Measurements from ENCODE around the gene OXSM.
A peak's percentile ranks its signal among the peaks of the same experiment; 100 is the strongest.

Gene OXSM

DNA sequence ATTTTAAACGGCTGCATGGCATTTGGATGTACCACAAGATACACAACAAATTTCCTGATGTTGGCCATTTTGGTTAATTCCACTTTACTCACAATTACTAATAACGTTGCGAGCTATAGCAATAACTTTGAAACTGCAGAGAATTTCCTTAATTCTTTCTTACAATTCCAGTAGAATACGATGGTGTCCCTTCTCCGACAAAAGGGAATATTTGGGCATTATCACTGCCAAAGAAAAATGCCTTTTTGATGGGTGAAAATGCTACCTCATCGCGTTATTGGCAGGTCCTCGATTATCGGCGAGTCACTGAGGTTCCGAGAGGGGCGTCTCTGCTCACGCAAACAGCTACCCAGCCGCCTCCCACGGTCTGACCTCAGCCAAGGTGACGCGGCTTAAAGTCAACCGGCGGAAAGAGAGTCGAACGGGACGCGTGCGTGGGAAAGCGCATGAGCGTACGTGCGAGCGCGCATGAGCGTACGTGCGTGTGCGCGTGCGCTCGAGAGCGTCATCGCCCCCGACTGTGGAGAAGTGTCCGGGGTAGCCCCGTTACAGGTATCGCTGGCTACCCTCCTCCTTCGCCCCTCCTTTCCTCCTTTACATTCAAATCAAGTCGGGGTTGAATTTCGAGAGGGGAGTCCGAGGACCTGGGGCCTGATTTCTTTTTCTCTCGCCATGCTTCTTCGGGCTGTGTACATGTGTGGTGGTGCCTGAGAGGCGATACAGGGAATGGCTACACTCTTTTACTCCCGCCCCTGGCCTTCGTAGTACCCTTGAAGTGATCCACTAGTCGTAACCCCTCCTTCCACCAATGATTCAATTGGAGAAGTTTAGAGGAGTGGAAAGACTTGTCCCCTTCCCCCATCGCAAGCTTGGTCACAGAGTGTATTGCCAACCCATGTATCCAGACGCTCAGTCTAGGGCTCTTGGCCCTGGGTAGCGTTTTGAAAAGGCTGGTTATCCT lies at the start of gene OXSM:
Gene OXSM, plus strand, starts transcription at position 495 of the 961 bp plus-strand sequence. CDS start 931 bp downstream, outside the sequence.
- DNase-seq (ENCODE audit: extremely low read depth in 1 of 2, low read depth in 1 of 2): peak; percentile 82

- DNase-seq (ENCODE audit: extremely low read depth in 1 of 2, low read depth in 1 of 2): no peak
These were observed 45.4 kb upstream of the OXSM start for GRCh38 chr3:25744470-25744869.

DNA sequence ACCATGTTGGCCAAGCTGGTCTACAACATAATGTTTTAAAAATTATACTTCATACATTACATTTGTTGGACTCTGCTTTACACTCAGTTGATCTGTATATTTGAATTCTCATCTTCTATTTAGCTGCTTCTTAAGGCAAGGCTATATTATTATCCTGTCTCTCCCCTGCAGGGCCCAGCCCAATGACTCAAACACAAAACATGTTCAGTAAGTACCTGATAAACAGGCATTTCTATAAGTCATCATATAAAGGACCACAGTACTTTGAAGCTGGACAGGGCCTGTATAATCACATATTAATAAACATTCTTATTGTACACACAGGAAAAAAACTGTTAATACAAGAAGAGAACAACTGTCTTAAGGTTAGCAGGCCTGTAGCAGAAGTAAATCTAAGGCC lies 42.9 kb upstream of the OXSM start:
- no peak for DNase-seq (ENCODE audit: extremely low read depth in 1 of 2, low read depth in 1 of 2)

DNA sequence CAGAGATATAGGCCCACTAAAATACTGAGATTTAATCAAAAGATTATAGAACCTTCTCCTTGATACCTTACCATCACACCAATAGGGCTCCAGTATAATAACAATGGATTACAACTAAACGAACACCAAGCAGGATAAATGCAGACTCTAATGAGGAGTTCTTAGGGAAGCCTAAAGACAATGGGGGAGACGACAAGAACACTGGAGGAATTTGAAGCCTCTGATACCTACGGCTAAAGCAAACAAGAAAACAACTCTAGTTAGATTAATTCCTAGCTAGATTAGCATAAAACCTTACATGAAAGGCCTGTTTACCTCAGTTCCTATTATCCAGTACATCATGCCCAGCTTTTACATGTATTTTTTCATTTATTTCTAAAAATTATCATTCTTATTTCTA lies 41.7 kb upstream of the OXSM start:
- DNase-seq (ENCODE audit: extremely low read depth in 1 of 2, low read depth in 1 of 2): no peak

DNA sequence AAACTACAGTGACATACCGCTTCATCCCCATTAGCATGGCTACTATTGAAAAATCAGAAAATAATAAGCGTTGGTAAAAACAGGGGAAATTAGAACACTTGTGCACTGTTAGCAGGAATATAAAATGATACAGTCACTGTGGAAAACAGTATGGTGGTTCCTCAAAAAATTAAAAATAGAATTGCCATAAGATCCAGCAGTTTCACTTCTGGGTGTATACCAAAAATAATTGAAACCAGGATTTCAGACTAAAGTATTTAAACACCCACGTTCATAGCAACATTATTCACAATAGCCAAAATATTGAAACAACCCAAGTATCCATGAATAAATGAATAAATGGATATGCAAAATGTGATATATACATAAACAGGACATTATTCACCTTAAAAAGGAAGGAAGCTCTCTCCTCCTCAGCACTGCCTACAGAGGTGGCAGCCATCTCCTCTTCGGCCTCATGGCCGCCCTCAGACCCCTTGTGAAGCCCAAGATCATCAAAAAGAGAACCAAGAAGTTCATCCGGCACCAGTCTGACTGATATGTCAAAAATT lies 40.8 kb upstream of the OXSM start:
- no peak for DNase-seq (ENCODE audit: extremely low read depth in 1 of 2, low read depth in 1 of 2)

DNA sequence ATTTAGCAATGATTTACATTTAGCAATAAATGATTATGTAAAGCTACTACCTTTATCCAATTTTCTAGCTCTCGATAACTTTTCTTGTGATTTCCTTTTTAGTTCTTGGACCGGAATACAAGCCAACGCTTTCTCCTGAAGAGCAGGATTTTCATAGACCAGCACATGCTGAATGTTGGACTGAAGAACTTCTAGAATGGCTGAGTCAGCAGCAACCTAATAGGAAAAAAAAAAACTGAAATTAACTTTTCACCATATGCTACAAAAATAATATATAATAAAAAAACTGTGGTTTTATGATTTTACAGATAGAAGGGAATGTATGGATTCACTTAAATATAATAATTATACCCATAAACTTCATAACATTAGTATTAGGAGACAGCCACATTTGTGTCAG lies 38.8 kb upstream of the OXSM start:
- no peak for DNase-seq (ENCODE audit: extremely low read depth in 1 of 2, low read depth in 1 of 2)

DNA sequence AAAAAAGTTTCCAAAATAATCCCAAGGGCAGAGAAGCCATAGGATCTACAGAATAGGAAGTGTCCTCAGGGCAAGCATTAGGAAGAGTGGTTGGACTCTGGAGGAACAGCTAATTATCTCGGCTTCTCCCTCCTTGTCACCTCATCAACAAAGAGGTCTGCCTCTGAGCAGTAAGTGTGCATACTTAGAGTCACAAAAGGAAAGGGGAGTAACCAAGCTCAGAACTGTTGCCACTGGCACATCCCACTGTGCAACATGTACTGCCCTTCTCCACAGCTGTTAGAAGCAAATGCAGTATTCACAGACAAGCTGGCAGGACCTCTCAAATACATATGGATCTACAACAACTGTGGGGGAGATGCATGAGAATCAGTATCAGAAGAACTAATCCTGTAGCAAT lies 38.2 kb upstream of the OXSM start:
- DNase-seq (ENCODE audit: extremely low read depth in 1 of 2, low read depth in 1 of 2): no peak

- DNase-seq (ENCODE audit: extremely low read depth in 1 of 2, low read depth in 1 of 2): no peak
These were observed 21.0 kb upstream of the OXSM start for GRCh38 chr3:25768851-25769250.

- no peak for DNase-seq (ENCODE audit: extremely low read depth in 1 of 2, low read depth in 1 of 2)
These were observed 14.0 kb upstream of the OXSM start for GRCh38 chr3:25775936-25776335.

DNA sequence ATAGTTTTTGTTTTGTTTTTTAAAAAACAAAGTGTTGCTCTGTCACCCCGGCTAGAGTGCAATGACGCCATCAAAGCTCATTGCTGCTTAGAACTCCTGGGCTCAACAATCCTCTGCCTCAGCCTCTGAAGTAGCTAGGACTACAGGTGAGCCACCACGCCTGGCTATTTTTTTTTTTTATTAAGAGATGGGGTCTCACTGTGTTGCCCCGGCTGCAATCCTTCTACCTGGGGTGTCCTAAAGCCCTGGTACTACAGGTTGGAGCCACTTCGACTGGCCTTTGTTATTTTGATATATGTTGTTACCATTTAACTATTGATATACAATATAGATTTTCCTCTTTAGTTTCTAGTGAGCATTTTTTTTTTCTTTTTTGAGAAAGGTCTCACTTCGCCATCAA lies 9.3 kb upstream of the OXSM start:
- DNase-seq (ENCODE audit: extremely low read depth in 1 of 2, low read depth in 1 of 2): no peak

- no peak for DNase-seq (ENCODE audit: extremely low read depth in 1 of 2, low read depth in 1 of 2)
These were observed 8.6 kb upstream of the OXSM start for GRCh38 chr3:25781145-25781757.

DNA sequence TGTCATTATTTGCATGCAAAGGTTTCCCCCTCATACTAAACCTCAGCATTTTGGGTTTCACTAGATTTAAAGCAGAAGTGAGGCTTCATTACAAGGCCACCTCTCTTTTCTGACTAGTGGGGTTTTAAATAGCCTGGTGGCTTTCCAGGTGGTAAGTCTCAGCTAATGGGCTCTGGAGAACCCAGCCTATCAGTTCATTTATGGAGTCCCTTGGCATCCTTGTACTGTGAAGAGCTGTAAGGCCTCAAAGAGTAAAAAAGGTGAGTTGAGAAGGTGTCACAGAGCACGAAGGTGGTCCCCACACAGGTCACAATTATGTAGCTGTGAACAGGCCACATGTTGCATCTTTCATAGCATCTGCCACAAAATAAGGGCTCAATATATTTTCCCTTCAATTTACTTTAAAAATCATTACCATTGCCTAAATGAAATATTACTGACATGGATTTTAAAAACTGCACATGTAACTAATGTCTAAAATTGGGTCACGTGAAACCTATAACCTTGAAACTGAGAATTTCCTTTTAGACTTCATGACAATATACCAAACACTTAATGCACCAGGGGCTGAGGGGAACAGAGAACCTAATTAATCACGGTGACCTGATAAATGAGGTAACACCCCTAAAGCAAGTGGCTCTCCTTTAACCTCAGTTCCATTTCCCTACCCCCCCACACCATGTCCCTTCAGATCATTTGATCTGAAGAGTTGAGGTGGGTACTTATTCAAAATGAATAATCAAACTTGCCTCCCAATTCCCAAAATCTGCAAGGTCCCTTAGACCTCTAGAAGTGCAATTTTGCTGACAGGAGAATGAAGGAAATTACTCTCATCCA lies 7.9 kb upstream of the OXSM start:
- no peak for DNase-seq (ENCODE audit: extremely low read depth in 1 of 2, low read depth in 1 of 2)

DNA sequence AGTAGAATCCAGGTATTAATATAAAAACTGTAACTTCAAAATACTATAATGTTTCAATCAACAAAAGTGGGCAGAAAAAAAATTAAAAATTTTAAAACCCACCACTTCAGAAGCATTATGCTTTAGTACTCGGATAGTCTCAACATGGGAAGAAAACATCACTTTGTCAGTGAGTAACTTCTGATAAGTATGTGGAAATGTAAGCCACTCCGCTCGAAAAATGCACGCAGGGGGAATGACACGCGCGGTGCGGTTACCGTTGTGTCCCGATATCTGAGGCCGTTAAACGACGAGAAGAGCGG lies 7.3 kb upstream of the OXSM start:
- no peak for DNase-seq (ENCODE audit: extremely low read depth in 1 of 2, low read depth in 1 of 2)

GRCh38 chr3:25782938-25783660 lies 6.8 kb upstream of the OXSM start, which contains the start of gene NGLY1:
Gene NGLY1, minus strand, starts transcription at chr3:25783443. Its CDS starts 53 bp downstream, at chr3:25783390.
- peak; percentile 55 to 80 for DNase-seq (ENCODE audit: extremely low read depth in 1 of 2, low read depth in 1 of 2)

GRCh38 chr3:25783661-25784512 lies 6.0 kb upstream of the OXSM start:
- peak in 1 of 2 donors; percentile 9 for DNase-seq (ENCODE audit: extremely low read depth in 1 of 2, low read depth in 1 of 2)

DNA sequence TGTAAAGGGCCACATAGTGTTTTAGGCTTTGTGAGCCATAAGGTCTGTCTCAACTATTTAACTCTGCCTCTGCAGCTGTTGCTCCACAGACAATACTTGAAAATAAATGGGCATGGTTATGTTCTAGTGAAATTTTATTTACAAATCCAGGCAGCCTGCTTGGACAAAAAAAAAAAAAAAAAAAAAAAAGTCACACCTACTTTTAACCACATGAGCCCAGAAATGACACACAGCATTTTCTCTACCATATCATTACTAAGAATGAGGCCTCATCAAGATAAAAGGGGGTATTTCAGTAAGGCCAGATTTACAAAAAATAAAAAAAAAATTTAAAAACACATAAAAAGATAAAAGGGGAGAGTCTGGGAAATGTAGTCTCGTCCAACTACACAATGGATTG lies 4.9 kb upstream of the OXSM start:
- no peak for DNase-seq (ENCODE audit: extremely low read depth in 1 of 2, low read depth in 1 of 2)

DNA sequence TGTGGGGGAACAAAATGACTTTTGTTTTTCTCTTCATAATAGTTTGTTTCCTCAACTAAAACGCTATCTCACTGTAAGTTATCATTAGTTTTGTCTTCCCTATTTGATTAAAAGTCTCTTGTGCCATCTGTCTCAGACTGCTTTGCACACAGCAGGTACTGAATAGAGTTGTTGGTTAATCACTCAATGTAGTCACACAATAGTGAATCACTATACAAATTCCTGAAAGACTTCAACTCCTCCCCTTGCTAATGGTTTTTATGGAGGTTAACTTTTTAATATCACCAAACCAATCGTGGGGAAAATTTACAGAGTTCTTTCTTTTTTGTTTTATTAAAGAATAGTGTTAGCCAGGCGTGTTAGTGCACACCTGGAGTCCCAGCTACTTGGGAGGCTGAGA lies 4.1 kb upstream of the OXSM start:
- no peak for DNase-seq (ENCODE audit: extremely low read depth in 1 of 2, low read depth in 1 of 2)

DNA sequence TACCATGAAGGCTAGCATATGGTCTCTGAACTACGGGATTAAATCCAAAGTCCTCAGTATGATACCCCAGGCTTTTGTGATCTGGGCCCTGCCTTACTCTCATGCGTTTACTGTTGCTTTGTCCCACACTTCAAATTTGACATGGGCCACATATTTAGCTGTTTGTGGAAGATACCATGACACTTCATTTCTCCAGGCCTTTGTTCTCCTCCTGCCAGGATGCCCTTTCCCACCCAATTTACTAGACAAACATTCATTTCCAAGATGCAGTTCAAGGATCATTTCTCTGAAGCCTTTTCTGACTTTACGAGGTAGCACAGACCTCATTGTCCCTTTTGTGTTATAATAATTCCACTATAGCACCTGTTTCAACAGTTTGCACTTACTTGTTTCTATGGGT lies 2.2 kb upstream of the OXSM start:
- no peak for DNase-seq (ENCODE audit: extremely low read depth in 1 of 2, low read depth in 1 of 2)

DNA sequence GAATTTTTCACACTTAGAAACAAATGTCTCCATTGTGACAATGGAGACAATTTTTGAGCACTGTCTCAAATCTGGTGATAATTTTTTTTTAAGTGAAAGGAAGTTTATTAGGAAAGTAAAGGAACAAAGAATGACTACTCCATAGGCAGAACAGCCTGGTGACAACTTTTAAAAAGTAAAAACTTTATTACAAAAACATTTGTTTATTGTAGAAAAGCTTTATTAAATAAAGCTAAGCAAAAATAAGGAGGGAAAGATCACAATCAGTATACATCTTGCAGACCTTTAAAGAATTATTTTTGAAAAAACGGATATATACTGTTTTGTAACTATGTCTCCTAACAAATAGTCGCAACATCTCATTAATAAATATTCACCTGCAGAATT lies 688 bp upstream of the OXSM start:
- DNase-seq (ENCODE audit: extremely low read depth in 1 of 2, low read depth in 1 of 2): no peak

- DNase-seq (ENCODE audit: extremely low read depth in 1 of 2, low read depth in 1 of 2): no peak
These were observed 11.9 kb downstream of the OXSM start for GRCh38 chr3:25801786-25802185.

All from activated CD8-positive, alpha-beta memory T cell treated with anti-CD3 and anti-CD28 coated beads for 1 hour (primary cell).